Endometrial microvascular endothelial cells (primary cell): ENCODE results near the gene HRNR. TPM values are rescaled to one million over a fixed set of nuclear protein-coding genes. Genes with fewer than 3 reads are reported as not detected.

Source experiments
- in situ Hi-C: cut with HindIII; loops from 2 replicates; pipeline ENCODE4 v1.10.0; 2017; ENCODE audit warnings: low sequenced_read_pairs, low pct_unique_long_range_greater_than_20kb; ENCODE audit errors: inconsistent ontology term
- total RNA-seq: library from RNA; depleted of rRNA; stranded (reverse); fragments of >200 nt; gene quantifications from one replicate; pipeline ENCODE4 v1.2.3, GENCODE V29; 2015; ENCODE audit errors: inconsistent ontology term

HRNR gene
- total RNA-seq, 1 donor from 2014 or later, result not detected

DNA sequence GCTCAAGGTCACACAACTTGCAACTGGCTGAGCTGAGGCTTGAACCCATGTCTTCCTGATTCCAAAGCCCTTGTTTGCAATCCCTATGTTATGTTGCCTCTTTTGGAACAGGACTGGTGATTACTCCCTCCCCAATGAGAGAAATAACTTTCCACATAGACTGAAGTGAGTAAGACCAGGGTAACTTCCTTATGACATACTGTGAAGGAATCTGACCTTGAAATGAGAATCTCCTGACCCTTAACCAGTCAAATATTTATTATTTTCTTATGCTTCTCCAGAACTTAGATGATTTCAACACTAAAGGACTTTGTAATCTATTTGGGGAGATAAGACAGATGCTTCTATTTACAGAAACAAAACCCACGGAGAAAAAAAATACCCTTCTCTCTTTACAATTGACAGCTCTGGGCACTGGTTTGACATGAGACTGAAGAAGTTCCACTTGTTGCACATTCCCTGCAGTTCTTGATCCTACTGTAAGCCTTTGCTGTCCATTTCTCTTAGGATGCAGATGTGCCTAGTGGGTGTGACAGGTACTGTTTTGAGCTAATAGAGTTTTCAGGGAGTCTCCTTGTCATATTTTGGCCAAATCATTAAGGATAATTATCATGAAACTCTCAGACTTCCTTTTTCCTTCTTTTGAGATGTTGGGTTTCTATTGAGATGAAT is 61.1 kb downstream of the HRNR start:
- in situ Hi-C loops, result no loop called here

Other genes starting within 250 kb of the HRNR start
- 167 TPM for gene S100A10, start 230.3 kb downstream of the HRNR start, total RNA-seq
- 314 TPM for gene S100A11, start 187.2 kb downstream of the HRNR start, total RNA-seq
- gene TCHHL1, start 135.1 kb downstream of the HRNR start, total RNA-seq, result not detected
- not detected for gene TCHH, start 108.7 kb downstream of the HRNR start, total RNA-seq
- gene RPTN, start 65.0 kb downstream of the HRNR start, total RNA-seq, result not detected
- not detected for gene FLG, start 101.0 kb upstream of the HRNR start, total RNA-seq
- not detected for gene FLG2, start 135.8 kb upstream of the HRNR start, total RNA-seq
- not detected for gene CRNN, start 190.1 kb upstream of the HRNR start, total RNA-seq